NB4 (cell line): Measurements from ENCODE around the gene M1AP.

Experiments used
- CTCF ChIP-seq: IDR thresholded peaks from one replicate; pipeline ENCODE4 v1.5.1; 2012; ENCODE audit warnings: low read depth, low read length
- MYC ChIP-seq: IDR thresholded peaks from 2 replicates; pipeline ENCODE4 v1.6.1; 2011; ENCODE audit warnings: low read depth, low read length

DNA sequence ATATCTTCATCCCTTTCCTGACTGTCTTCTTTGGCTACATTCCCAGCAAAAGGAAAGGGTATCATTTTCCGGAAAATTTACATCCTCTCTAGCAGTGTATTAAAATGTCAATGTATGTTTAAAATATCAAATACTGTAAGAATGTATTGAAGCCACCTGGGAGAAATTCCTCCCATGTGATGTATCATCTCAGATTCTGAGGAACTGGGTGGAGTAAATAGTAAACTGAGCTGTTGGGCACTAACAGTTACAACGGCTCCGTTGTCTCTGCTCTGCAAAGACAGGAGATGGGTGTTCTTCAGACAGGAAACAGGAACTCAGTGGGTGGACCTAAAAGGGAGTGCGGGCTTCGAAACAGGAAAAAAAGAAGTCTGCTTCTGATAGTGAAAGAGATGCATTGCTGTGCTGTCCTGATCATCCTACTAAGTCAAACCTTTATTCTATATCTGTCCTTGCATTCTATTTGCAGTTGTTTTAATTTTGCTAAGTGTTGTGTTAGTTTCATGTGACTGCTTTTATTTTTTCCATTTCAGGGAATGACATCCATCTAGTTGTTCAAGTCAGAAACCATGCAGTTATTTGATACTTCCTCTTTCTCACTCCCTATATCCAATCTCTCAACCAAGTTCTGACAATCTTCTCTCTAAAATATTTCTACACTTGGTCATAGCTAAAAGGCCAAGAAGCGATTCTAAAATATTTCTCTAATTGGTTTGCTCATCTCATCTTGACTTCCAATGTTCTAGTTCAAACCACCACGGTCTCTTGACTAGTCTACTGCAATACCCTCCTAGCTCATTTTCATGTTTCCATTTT is 74.2 kb downstream of the M1AP start:
- TF ChIP-seq CTCF (no peak), MYC (no peak)
